ENCODE data around the gene TRAPPC14.
A peak's percentile ranks its signal among the peaks of the same experiment; 100 is the strongest.
"Not testable (repeated sequence)": the region's sequence is repeated elsewhere in the genome, so short reads cannot be mapped to it uniquely, and the experiment has no call there.

Gene TRAPPC14

DNA sequence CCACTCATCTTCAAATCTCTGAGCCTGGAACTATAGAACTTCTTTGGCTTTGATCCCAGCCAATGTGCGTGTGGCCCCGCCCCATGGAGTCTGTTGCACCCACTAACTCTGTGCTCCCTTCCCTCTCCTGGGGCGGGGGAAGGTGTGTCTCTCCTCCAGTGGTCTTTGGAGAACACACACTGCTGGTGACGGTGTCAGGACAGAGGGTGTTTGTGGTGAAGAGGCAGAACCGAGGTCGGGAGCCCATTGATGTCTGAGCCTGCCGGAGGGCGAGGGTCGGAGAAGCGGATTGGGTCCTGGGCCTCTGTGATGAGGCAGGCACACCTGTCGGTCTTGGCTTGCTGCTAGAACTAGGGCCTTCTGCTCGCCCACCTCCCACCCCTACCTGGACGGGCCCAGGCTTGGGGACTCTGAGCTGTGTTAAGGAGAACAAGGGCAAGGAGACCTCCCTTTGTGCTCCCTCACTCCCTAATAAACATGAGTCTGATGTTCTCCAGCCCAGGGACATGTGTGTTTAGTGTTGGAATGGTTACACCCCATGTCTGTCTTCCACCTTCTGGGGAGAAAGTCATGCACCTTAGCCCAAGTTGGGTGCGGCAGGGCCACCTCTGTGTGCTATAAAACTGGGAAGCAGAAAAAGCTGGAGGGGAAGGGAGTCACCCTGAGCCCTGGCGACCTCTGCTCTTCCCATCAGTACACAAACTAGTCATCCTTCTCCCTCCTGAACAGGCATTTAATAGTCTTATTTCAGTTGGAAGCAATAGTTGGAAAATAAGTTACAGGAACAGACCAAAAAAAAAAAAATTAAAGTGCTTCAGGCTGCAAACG is 4.6 kb downstream of the TRAPPC14 start:
- no peak for DNase-seq

DNA sequence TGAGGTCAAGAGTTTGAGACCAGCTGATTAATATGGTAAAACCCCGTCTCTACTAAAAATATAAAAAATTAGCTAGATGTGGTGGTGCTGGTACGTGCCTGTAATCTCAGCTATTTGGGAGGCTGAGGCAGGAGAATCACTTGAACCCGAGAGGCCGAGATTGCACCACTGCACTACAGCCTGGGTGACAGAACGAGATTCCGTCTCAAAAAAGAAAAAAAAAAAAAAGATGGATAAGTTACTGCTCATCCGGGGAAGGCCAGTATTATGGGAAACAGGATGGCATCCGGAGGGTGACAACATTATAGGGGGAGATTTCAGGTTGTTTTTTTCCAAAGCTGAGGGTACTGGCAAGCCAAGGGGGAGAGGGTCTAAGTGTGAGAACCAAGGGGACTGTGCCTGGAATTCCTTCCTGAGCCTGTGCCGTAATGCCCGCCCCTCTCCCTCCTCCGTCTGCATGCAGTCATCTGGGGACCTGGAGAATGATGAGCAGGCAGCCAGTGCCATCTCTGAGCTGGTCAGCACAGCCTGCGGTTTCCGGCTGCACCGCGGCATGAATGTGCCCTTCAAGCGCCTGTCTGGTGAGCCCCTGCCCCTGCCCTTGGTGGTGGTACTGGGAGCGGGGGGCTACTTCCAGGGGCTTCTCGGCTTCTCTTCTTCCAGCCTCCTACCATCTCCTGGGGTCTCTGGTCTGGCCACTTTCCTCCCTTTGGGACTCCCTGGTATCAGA is 5.4 kb downstream of the TRAPPC14 start:
- DNase-seq = no peak

DNA sequence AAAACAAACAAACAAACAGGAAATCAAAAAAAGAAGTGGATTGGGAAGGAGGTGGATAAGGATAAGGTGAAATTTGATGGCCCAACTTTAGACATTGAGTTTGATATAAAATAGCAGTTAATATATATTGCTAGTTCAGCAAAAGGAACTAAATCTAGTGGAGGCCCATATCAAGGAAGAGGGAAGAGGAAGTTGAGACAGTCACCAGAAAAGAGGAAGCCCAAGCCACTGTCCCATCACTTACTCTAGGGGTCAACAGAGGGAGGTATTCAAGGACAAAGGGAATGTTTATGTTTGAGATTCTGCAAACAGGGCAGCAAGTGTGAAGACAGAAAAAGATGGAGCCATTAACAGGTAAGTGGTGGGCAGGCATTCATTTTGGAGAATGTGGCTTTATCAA is 6.1 kb downstream of the TRAPPC14 start:
- no peak for DNase-seq

DNA sequence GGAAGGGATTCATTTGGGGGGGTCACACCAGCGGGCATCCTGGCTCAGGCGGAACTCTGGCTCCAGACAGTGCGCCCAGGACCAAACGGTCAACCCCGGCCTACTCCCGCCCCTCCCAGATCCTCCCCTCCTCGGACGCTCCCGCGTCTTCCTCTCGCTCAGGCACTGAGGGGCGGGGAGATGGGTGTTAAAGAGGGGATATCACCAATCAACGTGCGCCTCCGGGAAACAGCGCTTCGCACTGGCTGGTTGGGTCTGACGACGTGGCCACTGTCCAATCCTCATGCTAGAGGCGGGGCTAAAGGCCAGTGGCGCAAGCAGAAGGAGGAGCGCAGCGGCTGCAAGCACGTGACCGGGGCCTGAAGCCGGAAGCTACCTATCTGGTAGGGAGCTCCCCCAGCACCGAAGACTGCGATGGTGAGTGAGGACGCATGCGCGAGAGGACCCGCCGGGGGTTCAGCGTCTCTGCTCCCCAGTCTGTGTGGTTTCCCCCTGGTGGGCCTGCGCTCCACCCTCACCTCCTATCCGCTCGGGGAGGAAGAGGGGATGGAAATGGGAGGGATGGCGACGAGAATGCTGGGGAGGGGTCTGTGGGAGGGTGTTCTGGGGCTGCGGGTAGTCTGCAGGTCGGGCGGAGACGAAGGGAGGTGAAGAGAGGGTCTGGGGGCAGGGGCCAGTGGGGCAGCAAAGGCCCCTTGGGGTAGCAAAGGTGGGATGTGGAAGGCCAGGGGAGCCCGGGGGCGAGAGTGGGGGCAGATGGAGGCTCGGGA is 9.8 kb downstream of the TRAPPC14 start, which contains the start of gene LAMTOR4:
LAMTOR4 (plus strand) TSS at position 360 of the 770 bp plus-strand sequence; CDS start at position 415, 55 bp downstream.
- DNase-seq = peak; percentile 100

DNA sequence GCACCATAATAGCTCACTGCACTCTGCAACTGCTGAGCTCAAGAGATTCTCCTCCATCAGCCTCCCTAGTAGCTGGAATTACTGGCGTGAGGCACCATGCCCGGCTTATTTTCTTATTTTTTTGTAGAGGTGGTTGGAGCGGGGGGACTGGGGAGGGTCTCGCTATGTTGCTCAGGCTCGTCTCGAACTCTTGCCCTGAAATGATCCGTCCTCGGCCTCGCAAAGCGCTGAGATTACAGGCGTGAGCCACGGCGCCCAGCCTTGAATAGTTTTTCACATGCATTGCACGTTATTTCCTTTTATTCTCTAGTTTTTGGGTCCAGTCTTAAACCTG is 10.3 kb downstream of the TRAPPC14 start:
- no peak for DNase-seq

DNA sequence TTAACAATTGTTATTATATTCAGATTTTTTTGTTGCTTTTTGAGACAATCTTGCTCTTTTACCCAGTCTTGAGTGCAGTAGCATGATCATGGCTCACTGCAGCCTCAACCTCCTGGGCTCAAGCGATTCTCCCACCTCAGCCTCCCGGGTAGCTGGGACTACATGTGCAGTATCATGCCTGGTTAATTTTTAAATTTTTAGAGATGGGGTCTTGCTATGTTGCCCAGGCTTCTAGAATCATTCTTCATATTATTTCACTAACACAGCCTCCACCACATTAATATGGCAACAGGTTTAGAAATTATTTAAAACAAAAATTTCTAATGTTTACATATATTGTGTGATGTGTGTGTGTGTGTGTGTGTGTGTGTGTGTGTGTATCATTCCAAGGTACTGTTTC is 11.2 kb downstream of the TRAPPC14 start:
- no peak for DNase-seq

DNA sequence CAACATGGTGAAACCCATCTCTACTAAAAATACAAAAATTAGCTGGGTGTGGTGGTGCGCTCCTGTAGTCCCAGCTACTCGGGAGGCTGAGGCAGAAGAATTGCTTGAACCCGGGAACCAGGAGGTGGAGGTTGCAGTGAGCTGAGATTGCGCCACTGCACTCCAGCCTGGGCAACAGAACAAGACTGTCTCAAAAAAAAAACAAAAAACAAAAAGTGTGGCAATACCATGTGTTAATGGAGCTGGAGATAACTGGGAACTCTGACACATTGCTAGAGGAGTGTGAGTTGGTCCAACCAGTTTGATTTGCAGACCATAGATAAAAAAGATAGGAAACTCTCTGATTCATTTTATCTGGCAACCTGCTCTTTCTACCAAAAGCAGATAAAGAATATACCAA is 12.2 kb downstream of the TRAPPC14 start:
- not testable (repeated sequence) for DNase-seq

DNA sequence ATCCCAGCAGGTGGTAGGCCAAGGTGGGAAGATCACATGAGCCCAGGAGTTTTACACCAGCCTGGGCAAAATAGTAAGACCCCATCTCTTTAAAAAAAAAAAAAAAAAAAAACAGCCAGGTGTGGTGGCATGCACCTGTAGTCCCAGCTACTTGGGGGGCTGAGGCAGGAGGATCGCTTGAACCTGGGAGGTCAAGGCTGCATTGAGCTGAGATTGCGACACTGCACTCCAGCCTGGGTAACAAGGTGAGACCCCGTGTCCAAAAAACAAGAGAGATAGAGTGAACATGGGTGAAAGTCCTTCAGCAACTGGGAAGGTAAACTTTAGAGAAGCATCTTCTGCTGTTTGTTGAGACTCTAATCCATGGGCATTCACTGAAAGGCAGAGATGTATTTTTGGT is 16.1 kb downstream of the TRAPPC14 start:
- no peak for DNase-seq

DNA sequence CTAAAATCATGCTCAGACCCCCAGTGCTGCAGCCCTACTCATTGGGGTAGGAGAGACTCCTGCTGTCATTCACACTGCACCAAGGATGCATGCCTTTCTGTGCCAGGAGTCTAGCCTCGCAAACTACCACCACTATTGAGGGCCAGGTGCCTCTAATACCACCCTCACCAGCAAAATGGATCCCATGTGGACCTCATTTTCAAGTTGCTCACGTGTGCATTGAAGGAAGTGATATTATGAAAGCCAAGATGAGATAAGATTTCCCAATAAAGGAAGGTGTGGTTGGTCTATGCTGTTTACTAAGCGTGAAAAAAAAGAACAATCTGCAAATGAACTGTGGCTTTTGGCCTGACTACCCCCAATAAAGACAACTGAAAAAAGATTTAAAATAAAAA is 17.0 kb downstream of the TRAPPC14 start:
- DNase-seq = no peak

DNA sequence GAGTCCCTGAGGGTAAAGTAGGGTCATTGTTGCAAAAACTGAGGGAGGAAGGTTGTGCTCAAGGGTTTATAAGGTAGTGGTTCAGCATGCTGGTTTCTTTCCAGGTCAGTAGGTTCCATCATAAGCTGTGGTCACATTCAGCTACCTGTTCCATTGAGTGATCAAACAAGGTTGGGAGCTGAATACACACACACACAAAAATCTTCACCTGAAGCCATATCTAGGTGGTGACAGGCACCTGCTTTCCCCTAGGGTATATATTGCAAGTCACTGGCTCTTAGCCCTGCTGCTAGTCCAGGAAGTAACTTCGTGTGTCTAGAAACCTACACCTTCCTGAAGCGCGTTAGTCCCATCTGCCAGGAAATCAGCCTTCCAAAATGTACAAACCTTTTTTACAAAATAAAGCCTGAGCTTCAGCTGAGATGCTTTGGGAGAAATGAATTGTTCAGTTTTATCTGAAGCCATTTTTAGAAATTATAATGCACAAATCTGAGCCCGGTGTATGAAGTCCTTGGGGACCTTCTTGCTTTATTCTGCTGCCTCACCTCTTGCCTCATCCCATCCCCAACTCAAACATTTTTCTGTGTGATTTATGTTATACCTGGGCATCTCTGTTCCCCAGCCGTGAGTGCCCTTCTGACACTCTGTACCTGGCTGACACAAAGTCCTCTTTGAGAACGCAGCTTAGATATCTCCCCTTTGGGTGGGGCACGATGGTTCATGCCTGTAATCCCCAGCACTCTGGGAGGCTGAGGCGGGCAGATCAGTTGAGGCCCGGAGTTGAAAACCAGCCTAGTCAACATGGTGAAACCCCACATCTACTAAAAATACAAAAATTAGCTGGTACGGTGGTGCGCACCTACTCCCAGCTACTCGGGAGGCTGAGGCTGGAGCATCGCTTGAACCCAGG is 20.4 kb downstream of the TRAPPC14 start:
- DNase-seq = no peak

DNA sequence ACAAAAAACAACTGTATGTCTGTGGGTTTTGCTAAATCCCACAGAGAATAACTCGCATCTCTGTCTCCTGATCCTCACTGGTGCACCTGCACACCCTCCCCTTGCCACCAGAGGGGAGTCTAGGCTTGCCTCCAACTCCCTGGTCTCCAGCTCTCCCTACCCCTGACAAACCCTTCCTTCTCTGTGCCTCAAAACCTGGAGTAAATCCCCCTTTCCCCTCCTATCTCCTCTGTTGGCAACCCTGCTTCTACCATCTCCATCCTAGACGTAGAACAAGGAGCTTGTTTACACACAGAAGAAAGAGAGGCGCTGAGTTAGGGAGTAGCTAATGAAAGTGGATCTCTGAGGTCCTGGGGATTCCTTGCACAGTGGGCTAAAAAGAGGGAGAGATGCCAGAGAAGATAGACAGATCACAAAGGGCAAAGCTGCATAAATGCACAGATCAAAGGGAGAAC is 25.8 kb downstream of the TRAPPC14 start:
- peak; percentile 81 for DNase-seq

DNA sequence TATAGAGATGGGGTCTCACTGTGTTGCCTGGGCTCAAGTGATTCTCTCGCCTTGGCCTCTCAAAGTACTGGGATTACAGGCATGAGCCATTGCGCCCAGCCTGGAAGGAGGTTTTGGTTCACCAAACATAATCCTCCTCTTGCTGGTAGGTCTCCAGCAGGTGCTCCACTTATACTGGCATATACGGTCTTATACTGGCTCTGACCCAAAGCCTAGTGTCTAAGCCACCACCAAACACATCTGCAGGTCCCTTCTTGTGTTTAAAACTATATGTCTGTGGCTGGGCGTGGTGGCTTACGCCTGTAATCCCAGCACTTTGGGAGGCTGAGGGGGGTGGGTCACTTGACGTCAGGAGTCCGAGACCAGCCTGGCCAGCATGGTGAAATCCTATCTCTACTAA is 26.4 kb downstream of the TRAPPC14 start:
- DNase-seq = no peak

DNA sequence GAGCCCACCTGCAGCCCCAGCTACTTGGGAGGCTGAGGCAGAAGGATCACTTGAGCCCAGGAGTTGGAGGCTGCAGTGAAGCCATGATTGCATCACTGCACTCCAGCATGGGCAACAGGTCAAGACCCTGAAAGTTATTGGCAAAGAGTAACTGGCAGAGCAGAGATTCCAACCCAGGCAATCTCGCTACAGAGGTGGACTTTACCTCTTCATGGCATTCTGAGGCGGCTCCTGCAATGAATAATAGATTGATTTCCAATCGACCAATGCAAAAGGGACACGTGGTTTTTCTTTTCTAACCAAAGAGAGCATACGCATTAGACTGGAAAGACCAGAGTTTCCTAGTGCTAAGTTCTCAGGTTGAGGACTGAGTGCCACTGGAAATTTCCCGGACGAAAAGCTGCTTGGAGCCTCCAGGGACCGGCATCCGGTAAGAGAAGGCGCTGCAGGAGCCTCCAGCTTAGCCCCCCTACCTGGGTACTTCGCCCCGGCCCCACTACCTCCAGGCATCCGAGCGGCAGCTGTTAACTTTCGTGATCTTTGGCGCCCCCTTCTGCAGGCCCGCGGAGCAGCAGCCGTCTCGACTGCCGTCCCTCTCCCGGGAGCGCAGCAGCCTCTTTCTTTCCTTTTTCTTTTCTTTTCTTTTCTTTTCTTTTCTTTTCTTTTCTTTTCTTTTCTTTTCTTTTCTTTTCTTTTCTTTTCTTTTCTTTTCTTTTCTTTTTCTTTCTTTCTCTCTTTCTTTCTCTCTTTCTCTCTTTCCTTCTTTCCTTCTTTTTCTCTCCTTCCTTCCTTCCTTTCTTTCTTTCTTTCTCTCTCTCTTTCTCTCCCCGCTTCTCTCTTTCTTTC is 27.7 kb downstream of the TRAPPC14 start:
- DNase-seq = peak; percentile 87

DNA sequence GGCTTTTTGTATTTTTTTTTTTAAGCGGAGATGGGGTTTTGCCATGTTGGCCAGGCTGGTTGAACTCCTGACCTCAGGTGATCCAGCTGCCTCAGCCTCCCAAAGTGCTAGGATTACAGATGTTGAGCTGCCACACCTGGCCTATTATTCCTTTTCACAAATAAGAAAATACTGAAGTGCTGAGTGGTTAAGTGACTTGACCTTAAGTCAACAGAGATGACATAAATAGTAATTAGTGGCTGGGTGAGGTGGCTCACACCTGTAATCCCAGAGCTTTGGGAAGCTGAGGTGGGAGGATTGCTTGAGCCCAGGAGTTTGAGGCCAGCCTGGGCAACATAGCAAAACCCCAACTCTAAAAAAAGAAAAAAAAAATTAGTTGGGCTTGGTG is 28.3 kb downstream of the TRAPPC14 start:
- not testable (repeated sequence) for DNase-seq

DNA sequence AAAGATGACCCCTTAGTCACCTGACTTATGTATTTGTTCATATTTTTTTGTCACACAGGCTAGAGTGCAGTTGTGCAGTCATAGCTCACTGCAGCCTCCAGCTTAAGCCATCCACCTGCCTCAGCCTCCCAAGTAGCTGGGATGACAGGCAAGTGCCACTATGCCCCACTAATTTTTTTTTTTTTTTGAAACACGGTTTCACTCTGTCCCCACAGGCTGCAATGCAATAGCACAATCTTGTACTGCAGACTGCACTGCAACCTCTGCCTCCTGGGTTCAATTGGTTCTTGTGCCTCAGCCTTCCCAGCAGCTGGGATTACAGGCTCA is 29.9 kb downstream of the TRAPPC14 start:
- no peak for DNase-seq

DNA sequence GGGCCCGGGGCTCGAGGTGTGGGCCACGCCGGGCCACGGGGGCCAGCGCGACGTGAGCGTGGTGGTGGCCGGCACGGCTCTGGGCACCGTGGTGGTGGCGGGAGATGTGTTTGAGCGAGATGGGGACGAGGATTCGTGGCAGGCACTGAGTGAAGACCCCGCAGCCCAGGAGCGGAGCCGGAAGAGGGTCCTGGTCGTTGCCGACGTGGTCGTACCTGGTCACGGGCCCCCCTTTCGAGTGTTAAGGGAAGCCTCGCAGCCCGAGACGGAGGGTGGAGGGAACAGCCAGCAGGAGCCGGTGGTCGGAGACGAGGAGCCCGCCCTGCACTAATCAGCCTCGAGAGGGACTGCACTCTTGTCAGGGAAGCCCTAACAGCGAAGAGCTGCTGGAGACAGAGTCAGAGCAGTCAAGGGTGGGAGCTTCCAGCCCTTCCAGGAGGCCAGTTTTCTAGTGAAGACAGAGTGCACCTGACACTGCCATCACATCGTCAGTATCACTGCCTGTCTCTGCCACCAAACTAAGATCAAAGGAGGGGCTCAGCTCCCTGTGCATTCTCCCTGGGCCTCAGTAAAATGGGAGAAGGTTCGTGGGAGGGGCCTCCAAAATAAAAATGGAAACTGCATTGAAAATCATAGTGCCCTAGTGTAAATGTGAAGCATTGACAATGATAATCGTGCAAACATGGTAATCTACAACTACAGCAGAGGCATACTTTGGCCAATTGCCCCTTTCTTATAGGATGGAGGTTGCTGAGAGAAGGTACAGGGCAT is 30.5 kb downstream of the TRAPPC14 start:
- DNase-seq = peak; percentile 74

DNA sequence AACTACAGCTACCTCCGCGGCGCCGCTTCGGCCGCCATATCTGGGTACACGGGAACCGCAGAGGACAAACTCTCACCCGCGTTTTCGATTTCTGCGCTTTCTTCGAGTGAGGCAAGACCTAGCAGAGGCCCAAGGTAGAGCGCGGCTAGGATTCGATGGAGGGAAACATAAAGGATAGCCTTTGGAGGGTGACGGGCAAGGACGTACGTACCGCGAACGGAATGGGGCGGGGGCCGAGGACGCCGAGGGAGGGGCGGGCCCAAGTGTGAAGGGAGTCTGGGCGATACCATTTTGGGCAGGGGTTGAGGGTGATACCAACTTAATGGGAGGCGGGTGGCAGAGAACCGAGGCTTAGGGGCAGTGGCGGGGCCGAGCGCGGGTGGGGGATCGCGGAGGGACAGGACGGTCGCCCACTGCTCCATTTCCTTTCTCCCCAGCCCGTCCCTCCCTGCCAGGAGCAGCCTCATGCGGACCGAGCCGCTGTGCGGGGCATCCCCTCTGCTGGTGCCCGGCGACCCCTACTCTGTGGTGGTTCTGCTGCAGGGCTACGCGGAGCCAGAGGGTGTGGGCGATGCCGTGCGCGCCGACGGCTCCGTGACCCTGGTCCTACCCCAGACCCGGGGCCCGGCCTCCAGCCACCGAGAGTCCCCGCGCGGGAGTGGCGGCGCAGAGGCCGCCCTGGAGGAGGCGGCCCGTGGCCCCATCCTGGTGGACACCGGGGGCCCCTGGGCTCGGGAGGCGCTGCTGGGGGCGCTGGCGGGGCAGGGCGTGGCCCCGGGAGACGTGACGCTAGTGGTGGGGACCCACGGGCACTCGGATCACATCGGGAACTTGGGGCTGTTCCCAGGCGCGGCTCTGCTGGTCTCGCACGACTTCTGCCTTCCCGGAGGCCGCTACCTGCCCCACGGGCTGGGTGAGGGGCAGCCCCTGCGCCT is 31.3 kb downstream of the TRAPPC14 start, which contains the start of gene MBLAC1:
MBLAC1 (plus strand) TSS at position 37 of the 935 bp plus-strand sequence; CDS start at position 466, 429 bp downstream.
- DNase-seq = peak; percentile 92

DNA sequence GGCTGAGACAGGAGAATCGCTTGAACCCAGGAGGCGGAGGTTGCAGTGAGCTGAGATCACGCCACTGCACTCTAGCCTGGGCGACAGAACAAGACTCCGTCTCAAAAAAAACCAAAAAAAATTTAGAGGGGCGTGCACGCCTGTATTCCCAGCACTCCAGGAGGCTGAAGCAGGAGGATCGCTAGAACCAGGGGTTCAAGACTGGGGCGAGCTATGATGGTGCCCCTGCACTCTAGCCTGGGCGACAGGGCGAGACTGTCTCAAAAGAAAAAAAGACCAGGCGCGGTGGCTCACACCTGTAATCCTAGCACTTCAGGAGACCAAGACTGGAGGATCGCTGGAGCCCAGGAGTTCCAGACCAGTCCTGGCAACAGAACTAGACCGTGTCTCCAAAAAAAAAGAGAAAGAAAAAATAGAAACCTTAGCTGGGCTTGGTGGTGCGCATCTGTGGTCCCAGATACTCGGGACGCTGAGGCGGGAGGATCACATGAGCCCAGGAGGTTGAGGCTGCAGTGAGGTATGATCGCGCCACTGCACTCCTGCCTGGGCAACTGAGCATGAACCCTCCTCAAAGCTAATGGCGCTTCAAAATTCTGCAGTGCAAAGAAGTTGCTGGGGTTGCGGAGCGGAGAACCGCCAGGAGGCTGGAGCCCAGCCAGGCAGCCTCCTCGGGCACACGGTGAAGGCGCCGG is 32.1 kb downstream of the TRAPPC14 start:
- no peak for DNase-seq
